ENCODE results near the gene CEP83. TPM values are rescaled to one million over a fixed set of nuclear protein-coding genes. Genes with fewer than 3 reads are reported as not detected.

CEP83 gene
- total and polyA plus RNA-seq, 9 of the 15 experiments (the other 6 are each of a cell fraction or from before 2014, with no cell fraction given): 5.3 to 40.5 (median 31.3) TPM

DNA sequence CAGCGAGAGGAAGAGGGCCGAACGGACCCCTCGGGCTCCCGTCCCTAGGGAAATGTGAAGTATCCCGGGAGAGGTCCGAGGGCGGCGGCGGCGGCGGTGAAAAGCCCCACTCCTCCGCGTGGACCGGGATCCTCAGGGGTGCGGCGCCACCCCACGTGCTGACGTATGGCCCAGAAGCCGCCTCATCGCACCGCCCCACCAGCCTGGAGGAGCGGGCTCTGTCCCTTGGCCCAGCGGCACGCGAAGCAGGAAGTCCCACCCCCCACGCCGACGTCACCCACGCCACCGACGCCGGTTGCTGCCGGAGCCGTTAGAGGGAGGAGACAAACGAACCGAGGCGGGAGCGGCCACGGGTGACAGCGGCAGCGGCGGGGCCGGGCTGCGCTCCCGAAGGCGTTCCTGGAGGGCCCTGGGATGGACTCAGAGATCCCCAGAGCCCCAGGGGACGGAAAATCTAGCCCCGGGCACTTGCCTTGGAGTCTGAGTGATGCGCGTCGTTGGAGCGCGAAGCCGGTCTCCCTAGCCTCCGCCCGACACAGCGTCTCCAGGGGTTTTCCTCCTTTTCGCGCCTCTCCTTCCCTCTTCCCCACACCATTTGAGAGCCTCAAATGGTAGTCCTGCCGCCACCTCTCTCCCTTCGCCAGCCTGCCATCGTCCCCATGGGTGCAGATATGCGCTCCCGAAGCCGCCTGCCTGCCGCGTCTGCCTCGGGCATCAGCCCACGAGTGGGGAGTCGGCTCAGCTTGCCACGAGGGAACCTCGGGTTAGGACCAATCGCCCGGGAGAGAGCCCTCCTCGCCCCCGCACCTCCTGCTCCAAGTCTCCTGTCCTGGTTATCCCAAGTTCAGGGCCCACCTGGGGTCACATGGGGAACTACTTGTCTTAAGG is at the start of gene CEP83 (continued):
- TF ChIP-seq GTF3C2 (IDR thresholded peaks at IDR 0.05; ENCODE audit: borderline replicate concordance, extremely low read depth, insufficient read length) (no peak), RREB1 (CRISPR knock-in tag; IDR thresholded peaks at IDR 0.05) (peak; percentile 25; the same call in 1 of the 2 replicates), HDAC8 (tag; IDR thresholded peaks at IDR 0.05) (0 out of 2 replicates have a peak, but pooled peaks have one; percentile 16), BHLHE40 (IDR thresholded peaks at IDR 0.05; ENCODE audit: low read length) (peak; percentile 64), ZNF444 (CRISPR knock-in tag; IDR thresholded peaks at IDR 0.05) (no peak), FOXP1 (CRISPR knock-in tag; IDR thresholded peaks at IDR 0.05) (peak; percentile 79; the same call in 1 of the 2 replicates), MXI1 (IDR thresholded peaks at IDR 0.05; ENCODE audit: low read depth, low read length) (peak; percentile 64; the same call in 1 of the 2 replicates), ATF1 (CRISPR knock-in tag; IDR thresholded peaks at IDR 0.05) (peak; percentile 59), ATF1 (tag; IDR thresholded peaks at IDR 0.05) (peak; percentile 97), DDX20 (tag; IDR thresholded peaks at IDR 0.05; ENCODE audit: low read depth) (no peak), E2F3 (CRISPR knock-in tag; IDR thresholded peaks at IDR 0.05) (peak; percentile 12; the same call in 1 of the 2 replicates), GTF2F1 (IDR thresholded peaks at IDR 0.05; ENCODE audit: low read depth, low read length) (no peak), E2F1 (CRISPR knock-in tag; IDR thresholded peaks at IDR 0.05) (peak; percentile 69; the same call in 1 of the 2 replicates), TOE1 (IDR thresholded peaks at IDR 0.05; ENCODE audit: borderline replicate concordance) (peak; percentile 62; the same call in 1 of the 2 replicates), TOE1 (CRISPR knock-in tag; IDR thresholded peaks at IDR 0.05; ENCODE audit: borderline replicate concordance, low read depth) (no peak), TEAD1 (CRISPR knock-in tag; IDR thresholded peaks at IDR 0.05) (peak; percentile 24 to 48; a peak in 2 of 4 replicates), TARDBP (IDR thresholded peaks at IDR 0.05) (peak; percentile 26; the same call in 1 of the 2 replicates), ZNF175 (CRISPR knock-in tag; IDR thresholded peaks at IDR 0.05; ENCODE audit: low read depth) (no peak)

Measured in K562 (cell line).